Measurements from ENCODE around the gene SLC25A10. TPM values are rescaled to one million over a fixed set of nuclear protein-coding genes. Genes with fewer than 3 reads are reported as not detected.

SLC25A10 gene
- total and polyA plus RNA-seq, 5 donors = 5.9 to 18.6 (median 9.8) TPM

GRCh38 chr17:81707725-81708646 is 4.1 kb upstream of the SLC25A10 start:
- intact Hi-C loops (cut with DNase I) = no loop called here
- H3K4me1 ChIP-seq (ENCODE audit: control insufficient read depth, insufficient read depth, low read length) = peaks cover 11% of the 10 kb centered on the region
- H3K4me3 ChIP-seq (ENCODE audit: low read length) = no peak overlapping the region
- ATAC-seq (no peak), DNase-seq (peak in 2 of 3 donors; percentile 44)
- no peaks in the 10 kb centered on the region for H3K27me3 ChIP-seq (ENCODE audit: control insufficient read depth, insufficient read depth)
- WGBS = 84% methylated on average over 25 of the region's 25 CpGs
- H3K9me3 ChIP-seq (ENCODE audit: control insufficient read depth, low read length) = no peaks in the 10 kb centered on the region
- no peak overlapping the region for H3K27ac ChIP-seq (ENCODE audit: low read length)

- Histone ChIP-seq H3K4me3 (ENCODE audit: low read length) (no peak overlapping the region), H3K27ac (ENCODE audit: low read length) (no peak overlapping the region), H3K9me3 (ENCODE audit: control insufficient read depth, low read length) (no peaks in the 10 kb centered on the region), H3K4me1 (ENCODE audit: control insufficient read depth, insufficient read depth, low read length) (peaks cover 11% of the 10 kb centered on the region), H3K27me3 (ENCODE audit: control insufficient read depth, insufficient read depth) (no peaks in the 10 kb centered on the region)
- 79% methylated on average over 17 of the region's 17 CpGs for WGBS
- DNase-seq (peak in 1 of 3 donors; percentile 47), ATAC-seq (no peak)
- intact Hi-C loops (cut with DNase I) = no loop called here
Observed at GRCh38 chr17:81708739-81709185, 3.3 kb upstream of the SLC25A10 start.

GRCh38 chr17:81710514-81711308 is 1.4 kb upstream of the SLC25A10 start:
- H3K4me1 ChIP-seq (ENCODE audit: control insufficient read depth, insufficient read depth, low read length) = peaks cover 8% of the 10 kb centered on the region
- H3K27ac ChIP-seq (ENCODE audit: low read length) = no peak overlapping the region
- WGBS = 8% methylated on average over 29 of the region's 29 CpGs
- H3K4me3 ChIP-seq (ENCODE audit: low read length) = no peak overlapping the region
- peak in 1 of 2 donors; percentile 5 for ATAC-seq
- DNase-seq = peak in 2 of 3 donors; percentile 51 to 53
- intact Hi-C loops (cut with DNase I) = no loop called here
- no peaks in the 10 kb centered on the region for H3K27me3 ChIP-seq (ENCODE audit: control insufficient read depth, insufficient read depth)
- H3K9me3 ChIP-seq (ENCODE audit: control insufficient read depth, low read length) = no peaks in the 10 kb centered on the region

- ATAC-seq (peak; percentile 2 to 12), DNase-seq (peak in 1 of 3 donors; percentile 76)
- H3K27me3 ChIP-seq (ENCODE audit: control insufficient read depth, insufficient read depth) = no peaks in the 10 kb centered on the region
- H3K4me1 ChIP-seq (ENCODE audit: control insufficient read depth, insufficient read depth, low read length) = peaks cover 8% of the 10 kb centered on the region
- intact Hi-C loops (cut with DNase I) = no loop called here
- no peak overlapping the region for H3K27ac ChIP-seq (ENCODE audit: low read length)
- 3% methylated on average over 41 of the region's 41 CpGs for WGBS
- H3K9me3 ChIP-seq (ENCODE audit: control insufficient read depth, low read length) = no peaks in the 10 kb centered on the region
- H3K4me3 ChIP-seq (ENCODE audit: low read length) = peak overlapping the region; percentile 82
Observed at GRCh38 chr17:81712468-81713003, 452 bp downstream of the SLC25A10 start.

GRCh38 chr17:81713004-81713555 is 996 bp downstream of the SLC25A10 start:
- ATAC-seq (no peak), DNase-seq (peak in 1 of 3 donors; percentile 46)
- 40% methylated on average over 18 of the region's 18 CpGs for WGBS
- Histone ChIP-seq H3K27me3 (ENCODE audit: control insufficient read depth, insufficient read depth) (no peaks in the 10 kb centered on the region), H3K4me1 (ENCODE audit: control insufficient read depth, insufficient read depth, low read length) (peaks cover 8% of the 10 kb centered on the region), H3K9me3 (ENCODE audit: control insufficient read depth, low read length) (no peaks in the 10 kb centered on the region), H3K27ac (ENCODE audit: low read length) (no peak overlapping the region), H3K4me3 (ENCODE audit: low read length) (peak overlapping the region; percentile 82)
- intact Hi-C loops (cut with DNase I) = no loop called here

GRCh38 chr17:81713556-81714411 is 1.7 kb downstream of the SLC25A10 start:
- Histone ChIP-seq H3K27ac (ENCODE audit: low read length) (no peak overlapping the region), H3K9me3 (ENCODE audit: control insufficient read depth, low read length) (no peaks in the 10 kb centered on the region), H3K4me1 (ENCODE audit: control insufficient read depth, insufficient read depth, low read length) (peaks cover 8% of the 10 kb centered on the region), H3K27me3 (ENCODE audit: control insufficient read depth, insufficient read depth) (no peaks in the 10 kb centered on the region), H3K4me3 (ENCODE audit: low read length) (no peak overlapping the region)
- WGBS = 80% methylated on average over 36 of the region's 36 CpGs
- ATAC-seq (no peak), DNase-seq (no peak)
- intact Hi-C loops (cut with DNase I) = no loop called here

- Histone ChIP-seq H3K9me3 (ENCODE audit: control insufficient read depth, low read length) (no peaks in the 10 kb centered on the region), H3K27ac (ENCODE audit: low read length) (no peak overlapping the region), H3K4me1 (ENCODE audit: control insufficient read depth, insufficient read depth, low read length) (peaks cover 8% of the 10 kb centered on the region), H3K4me3 (ENCODE audit: low read length) (no peak overlapping the region), H3K27me3 (ENCODE audit: control insufficient read depth, insufficient read depth) (no peaks in the 10 kb centered on the region)
- WGBS = 94% methylated on average over 39 of the region's 39 CpGs
- intact Hi-C loops (cut with DNase I) = no loop called here
- ATAC-seq (no peak), DNase-seq (no peak)
Observed at GRCh38 chr17:81714412-81715106, 2.5 kb downstream of the SLC25A10 start.

- 90% methylated on average over 32 of the region's 32 CpGs for WGBS
- no peaks in the 10 kb centered on the region for H3K27me3 ChIP-seq (ENCODE audit: control insufficient read depth, insufficient read depth)
- DNase-seq = no peak
- no peak for ATAC-seq
- H3K4me1 ChIP-seq (ENCODE audit: control insufficient read depth, insufficient read depth, low read length) = peaks cover 8% of the 10 kb centered on the region
- no peak overlapping the region for H3K4me3 ChIP-seq (ENCODE audit: low read length)
- H3K9me3 ChIP-seq (ENCODE audit: control insufficient read depth, low read length) = no peaks in the 10 kb centered on the region
- intact Hi-C loops (cut with DNase I) = no loop called here
- H3K27ac ChIP-seq (ENCODE audit: low read length) = no peak overlapping the region
Observed at GRCh38 chr17:81715107-81715871, 3.2 kb downstream of the SLC25A10 start.

- H3K27me3 ChIP-seq (ENCODE audit: control insufficient read depth, insufficient read depth) = no peaks in the 10 kb centered on the region
- 90% methylated on average over 43 of the region's 43 CpGs for WGBS
- H3K4me3 ChIP-seq (ENCODE audit: low read length) = no peak overlapping the region
- peaks cover 3% of the 10 kb centered on the region for H3K4me1 ChIP-seq (ENCODE audit: control insufficient read depth, insufficient read depth, low read length)
- no peaks in the 10 kb centered on the region for H3K9me3 ChIP-seq (ENCODE audit: control insufficient read depth, low read length)
- no peak for ATAC-seq
- H3K27ac ChIP-seq (ENCODE audit: low read length) = no peak overlapping the region
- DNase-seq = peak in 1 of 3 donors; percentile 53
- intact Hi-C loops (cut with DNase I) = no loop called here
Observed at GRCh38 chr17:81715872-81716673, 4.0 kb downstream of the SLC25A10 start.

Data from right cardiac atrium (tissue), 5 donors.